Stimulated activated CD8-positive, alpha-beta memory T cell treated with anti-CD3 and anti-CD28 coated beads, Interleukin-15, amount 100 ng/mL, for 48 hours (primary cell): ENCODE data around the gene CRTC2.
"Not testable (repeated sequence)": the region's sequence is repeated elsewhere in the genome, so short reads cannot be mapped to it uniquely, and the experiment has no call there.

Experiments used
- DNase-seq, 2 donors: peaks; one replicate each; pipeline ENCODE4 v3.0.0-alpha.2; 2020; ENCODE audit warnings: low read depth in 2 of 2

Gene CRTC2

DNA sequence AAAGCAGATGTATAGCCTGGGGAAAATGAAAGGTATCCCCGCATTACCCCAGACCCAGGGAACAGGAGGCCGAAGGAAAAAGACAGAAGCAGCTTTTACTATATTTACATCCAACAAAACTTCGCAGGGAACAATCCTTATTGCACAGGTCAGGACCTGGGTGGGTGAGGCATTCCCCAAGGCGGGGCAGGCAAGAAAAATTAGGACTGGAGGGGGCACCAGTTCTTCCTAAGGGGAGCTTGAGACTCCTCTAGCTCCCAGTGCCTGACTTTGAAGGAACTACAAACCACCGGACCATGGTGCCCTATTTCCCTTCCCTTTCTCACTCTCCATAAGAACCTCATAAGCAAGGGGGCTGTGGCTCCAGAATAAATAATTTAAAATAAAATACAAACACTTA is 29.0 kb downstream of the CRTC2 start:
- DNase-seq, result no peak

DNA sequence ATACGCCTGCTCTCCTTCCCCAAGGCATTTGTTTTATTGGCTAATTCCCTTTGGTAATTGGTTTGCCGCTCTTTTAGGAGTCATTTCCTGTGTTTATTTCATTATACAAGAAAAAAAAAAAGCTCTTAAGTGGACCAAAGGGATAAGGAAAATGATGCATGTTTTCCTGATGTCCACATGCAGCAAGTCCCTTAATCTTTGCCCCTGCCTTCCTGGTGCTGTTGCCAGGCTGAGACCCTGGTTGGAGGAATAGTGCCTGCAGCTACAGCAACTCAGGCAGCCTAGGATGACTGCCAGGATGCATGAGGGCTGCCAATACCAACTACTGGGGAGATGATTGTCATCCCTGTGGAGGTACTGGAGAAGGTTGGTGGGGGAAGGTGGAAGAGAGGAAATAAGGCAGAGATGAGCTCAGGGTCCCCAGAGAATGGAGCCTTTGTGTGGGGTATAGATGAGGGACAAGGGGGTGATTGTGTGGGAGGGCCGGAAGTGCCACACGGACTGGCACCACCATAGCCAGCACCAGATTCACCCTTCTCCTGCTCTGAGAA is 29.5 kb downstream of the CRTC2 start:
- no peak for DNase-seq

DNA sequence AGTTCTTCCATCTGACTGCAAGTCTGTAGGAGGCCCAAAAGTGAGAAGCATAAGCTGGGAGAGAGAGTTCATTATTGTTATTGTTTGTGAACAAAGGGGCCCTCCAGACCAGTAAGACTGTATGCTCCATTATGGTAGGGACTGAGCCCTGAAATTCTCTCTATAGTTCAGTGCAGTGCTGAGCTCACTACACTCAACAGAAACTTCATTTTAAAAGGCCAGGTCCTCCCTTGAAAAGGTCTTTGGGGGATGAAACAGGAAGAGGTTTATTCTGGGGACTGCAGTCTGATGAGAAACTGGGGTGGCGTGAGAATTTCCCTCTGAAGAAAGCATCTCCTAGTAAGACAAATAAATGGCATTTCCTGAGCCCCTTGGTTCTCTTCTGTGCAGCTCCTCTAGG is 30.2 kb downstream of the CRTC2 start:
- DNase-seq, result no peak

DNA sequence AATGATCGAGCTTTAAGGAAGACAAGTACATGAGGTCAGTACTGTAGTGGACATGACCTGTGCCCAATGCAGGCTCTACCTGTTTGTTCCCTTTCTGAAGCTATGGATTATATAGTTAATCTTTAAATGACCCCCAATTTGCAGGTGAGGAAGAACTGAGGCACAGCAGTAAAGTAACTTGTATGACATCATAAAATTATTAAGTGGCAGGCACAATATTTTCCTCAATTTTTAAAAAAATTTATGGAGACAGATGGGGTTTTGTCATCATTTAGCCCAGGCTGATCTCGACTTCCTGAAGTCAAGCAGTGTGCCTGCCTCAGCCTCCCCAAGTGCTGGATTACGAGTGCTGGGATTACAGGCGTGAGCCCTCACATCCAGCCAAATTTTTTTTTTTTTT is 32.0 kb downstream of the CRTC2 start:
- DNase-seq, result no peak

DNA sequence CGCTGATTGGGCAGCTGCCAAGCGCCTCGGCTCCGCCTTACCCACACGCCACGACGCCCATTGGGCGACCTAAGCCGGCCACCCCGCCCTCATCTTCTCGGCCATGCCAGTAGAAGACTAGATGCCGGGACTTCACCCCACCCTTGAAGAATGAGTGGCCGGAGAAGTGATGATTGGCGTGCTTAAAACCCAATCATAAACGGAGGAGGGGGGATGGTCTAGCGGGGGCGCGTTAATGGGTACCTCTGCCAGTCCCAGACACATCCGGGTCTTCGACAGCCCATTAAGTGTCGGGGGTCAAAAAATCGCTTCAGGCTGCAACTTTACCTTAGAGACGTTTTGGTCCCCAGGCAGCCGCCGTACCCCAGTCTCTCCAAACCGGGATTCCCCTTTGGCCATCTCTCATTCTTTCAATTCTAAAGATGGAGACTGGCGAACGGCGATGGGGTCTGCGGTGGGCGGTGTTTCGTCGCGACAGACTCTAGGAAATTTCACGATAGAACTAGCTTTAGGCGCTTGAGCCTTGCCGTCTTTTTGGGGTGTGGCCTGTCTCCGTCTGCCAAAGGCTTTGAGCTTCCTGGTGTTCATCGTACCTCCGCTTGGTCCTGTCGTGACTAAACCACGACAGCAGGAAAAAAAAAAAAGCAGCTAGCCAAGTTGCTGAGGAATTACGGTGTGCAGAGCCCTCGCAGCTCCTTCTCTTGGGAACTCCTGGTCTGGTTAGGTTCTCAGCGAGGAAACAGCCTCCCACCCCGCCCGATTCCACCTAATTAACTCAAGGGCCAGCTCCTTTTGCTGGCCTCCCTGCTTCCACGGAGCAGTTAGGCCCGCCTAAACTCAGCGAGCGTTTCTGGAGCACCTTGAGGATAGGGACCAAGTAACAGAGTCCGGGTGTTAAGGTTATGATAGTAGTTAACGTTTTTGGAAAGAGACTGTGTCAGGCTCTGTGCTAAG is 35.2 kb downstream of the CRTC2 start, which contains the start of gene GATAD2B:
Gene GATAD2B, minus strand, starts transcription at position 1 of the 954 bp plus-strand sequence. CDS start 94,625 bp downstream, outside the sequence.
- DNase-seq, result peak; percentile 98 to 99

DNA sequence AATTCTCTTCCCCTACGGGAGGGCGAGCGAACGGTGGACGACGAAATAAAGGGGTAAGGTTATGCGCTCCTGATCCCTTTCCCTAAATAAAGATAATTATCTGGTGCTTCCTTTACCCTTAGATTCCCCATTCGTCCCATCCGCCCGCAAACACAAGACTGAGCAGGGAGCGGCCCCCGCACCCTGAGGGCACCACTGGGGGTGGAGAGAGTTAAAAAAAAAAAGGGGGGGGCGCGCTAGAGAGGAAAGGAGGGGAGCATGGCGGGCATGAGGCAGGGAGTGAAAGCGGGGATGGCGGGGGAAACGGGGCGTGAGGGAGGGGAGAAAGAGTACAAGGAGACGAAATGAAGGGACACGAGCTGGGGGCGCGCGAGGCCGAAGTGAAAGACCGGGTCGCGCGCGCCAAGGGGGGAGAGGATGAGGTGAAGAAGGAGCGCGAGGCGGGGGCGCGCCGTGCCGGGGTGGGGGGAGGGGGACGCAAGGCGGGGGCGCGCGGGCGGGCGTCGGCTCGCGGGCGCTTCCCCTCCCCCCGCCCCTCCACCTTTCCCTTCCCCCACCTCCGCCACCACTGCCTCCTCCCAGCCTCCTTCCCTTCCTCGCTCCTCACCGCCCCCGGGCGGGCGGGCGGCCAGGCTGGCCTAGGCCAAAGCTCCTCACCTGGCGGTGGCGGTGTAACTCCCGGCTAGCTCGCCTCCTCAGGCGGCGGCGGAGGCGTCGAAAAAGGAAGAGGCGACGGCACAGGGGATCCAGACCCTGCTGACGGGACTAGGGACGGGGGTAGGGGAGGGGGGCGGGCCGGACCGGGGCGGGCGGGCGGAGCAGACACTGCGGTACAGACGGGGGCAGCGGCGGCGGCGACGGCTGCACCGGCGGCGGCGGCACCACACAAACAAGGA is 36.1 kb downstream of the CRTC2 start:
- peak in 1 of 2 donors; percentile 42 for DNase-seq

DNA sequence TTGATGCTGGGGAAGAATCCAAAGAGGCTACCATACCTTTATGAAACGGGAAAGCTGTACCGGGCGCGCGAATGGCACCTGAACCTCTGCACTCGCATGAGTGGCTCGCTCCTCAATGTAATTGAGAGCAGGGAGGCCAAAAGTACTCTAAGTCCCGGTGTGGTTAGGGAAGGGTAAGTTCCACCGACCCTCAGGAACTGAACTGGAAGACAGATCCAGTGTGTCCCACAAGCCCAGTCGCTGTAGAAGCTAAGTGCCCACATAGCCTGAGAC is 36.7 kb downstream of the CRTC2 start:
- DNase-seq, result no peak

DNA sequence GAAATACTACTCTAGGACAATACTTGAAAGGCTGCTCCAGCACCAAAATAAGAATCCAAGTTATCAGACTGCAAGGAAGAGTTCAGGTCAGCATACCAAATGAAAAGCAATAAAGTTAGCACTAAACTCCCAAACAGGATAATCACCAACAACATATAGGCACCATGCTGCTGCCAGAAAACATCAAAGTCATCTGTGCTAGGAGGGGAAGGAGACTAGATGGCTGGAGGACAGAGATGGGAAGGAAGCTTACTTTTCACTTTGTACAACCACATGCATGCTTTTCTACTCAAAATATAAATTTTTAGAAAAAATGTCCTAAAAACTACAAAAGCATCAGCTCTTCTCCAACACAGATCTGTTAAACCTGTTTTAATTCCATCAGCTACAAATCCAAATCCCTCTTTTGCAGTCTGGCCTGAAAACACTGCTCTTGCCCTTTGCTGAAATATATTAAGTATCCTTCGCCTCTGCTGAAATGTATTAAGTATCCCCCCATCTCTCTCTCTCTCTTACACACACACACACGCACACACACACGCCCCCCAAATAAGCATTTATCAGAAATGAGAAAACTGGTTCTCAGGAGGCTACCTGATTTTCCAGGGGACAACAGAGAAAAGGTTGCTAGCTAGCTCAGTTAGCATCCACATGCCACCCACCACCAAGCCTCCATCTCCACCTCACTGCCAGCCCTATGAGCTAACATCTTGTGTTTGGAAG is 37.2 kb downstream of the CRTC2 start:
- no peak for DNase-seq

DNA sequence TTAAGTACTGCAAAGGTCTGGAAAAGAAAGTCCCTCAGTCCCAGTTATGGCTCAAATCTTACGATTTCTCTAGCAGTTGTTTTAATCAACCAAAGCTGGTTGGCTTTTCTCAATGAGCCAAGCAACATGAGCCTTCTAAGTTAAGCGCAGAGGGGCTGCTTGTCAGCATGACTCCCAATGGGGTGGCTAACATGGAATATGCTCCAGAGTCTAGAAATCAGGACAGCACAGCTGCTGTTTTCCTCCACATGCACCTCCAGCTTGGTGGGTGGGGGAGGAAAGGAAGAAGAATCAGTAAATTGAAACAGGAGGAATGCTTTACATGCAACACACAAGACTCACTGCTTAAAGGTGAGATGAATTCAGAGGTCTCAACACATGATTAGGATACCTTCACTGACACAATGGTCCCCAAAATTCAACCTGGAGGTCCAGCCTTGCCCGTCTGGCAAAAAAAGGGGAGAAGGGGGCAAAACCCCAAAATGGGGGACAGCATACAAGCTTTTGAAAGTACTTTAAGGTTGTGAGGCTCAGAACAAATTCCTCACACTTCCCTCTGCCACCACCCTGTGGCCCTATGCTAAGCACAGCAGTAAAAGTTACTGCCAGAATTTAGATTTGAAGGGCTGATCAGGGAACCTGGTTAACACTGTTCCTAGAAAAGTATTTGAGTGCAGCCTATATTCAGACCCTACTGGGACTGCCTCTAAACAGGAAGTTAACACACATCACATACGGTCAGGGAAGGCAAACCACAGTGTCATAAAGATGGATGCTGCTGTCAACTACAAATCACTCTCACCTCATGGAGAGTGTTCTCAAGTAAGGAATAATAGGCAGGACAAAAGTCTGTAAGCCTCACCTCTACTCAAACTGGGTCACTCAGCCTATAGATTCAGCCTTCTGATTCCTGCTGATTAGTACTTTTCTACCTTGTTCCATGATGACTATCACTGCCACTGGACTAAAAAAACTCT is 38.2 kb downstream of the CRTC2 start:
- DNase-seq, result no peak

DNA sequence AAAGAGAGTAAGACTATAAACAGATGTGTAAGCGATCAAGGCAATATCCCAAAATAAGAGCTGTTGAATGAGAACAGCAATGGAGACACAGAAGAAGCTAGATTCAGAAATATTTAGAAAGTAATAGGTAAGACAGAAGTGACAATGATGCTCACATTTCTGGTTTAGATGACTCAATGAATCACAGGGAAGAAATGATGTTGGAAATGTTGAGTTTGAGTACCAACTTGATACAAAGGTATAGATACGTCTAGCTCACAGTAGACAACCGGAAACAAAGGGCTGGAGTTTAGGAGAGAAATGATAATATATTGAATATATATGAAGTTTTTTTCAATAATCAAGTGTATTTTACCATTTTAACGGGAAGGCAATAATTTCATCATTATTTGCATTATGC is 42.1 kb downstream of the CRTC2 start:
- DNase-seq, result no peak

DNA sequence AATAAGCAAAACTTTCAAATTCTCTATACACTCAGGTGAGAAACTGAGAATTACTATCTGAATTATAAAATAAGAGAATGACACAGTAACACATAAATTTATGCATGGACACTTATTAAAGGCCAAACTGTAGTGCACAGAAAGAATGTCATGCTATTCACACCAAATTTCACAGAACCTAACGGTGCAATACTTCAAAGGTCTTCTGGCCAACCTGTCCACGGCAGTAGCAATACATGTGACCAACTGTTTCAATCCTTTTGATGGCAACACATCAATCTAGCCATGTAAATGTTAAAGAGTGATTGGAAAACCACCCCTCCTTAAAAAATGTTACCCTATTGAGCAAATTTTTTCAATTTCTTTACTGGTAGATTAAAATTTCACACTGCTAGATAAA is 46.1 kb downstream of the CRTC2 start:
- DNase-seq, result no peak

DNA sequence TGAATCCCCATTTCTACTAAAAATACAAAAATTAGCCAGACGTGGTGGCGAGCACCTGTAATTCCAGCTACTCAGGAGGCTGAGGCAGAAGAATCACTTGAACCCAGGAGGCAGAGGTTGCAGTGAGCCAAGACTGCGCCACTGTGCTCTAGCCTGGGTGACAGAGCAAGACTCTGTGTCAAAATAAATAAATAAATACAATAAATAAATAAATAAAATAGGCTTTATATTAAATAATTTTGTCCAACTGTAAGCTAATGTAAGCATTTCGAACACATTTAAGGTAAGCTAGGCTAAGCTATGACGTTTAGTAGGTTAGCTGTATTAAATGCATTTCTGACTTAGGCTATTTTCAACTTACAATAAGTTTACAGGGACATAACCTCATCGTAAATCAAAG is 47.9 kb downstream of the CRTC2 start:
- not testable (repeated sequence) for DNase-seq

DNA sequence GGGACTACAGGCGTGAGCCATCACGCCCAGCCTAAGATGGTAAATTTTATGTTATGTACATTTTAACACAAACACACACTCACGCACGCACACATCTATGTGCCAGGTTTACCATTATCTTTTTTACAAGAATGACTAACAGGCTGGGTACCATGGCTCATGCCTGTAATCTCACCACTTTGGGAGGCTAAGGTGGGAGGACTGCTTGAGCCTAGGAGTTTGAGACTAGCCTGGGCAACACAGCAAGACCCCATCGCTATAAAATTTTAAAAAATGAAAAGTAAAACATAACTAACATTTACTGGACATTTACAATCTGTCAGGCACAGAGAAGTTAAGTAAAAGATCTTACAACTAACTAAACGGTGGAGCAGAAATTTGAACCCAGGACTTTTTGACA is 50.3 kb downstream of the CRTC2 start:
- DNase-seq, result no peak

DNA sequence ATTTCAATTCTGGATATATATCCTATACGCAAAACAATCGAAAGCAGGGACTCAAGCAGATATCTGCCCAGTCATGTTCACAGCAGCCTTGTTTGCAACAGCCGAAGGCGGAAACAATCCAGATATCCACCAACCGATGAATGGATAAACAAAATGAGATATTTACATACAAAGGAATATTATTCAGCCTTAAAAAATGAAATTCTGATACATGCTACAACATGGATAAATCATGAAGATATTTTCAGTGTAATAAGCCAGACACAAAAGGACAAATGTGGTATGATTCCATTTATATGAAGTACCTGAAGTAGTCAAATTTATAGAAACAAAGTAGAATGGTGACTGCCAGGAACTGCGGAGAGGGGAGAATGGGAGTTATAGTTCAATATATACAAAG is 51.3 kb downstream of the CRTC2 start:
- no peak for DNase-seq

DNA sequence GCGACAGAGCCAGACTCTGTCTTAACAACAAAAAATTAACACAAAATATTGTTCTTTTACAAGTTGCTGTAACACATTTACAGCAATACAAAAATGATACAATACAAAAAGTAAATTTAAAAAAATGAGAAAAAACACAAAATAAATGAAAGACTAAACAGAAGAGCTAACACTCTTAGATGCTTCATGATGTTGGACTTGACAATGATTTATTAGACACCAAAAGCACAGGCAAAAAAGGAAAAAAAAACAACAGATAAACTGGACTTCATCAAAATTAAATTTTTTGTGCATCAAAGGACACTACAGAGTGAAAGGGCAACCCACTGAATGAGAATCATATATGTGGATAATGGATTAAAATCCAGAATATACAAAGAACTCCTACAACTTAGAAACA is 52.0 kb downstream of the CRTC2 start:
- no peak for DNase-seq

DNA sequence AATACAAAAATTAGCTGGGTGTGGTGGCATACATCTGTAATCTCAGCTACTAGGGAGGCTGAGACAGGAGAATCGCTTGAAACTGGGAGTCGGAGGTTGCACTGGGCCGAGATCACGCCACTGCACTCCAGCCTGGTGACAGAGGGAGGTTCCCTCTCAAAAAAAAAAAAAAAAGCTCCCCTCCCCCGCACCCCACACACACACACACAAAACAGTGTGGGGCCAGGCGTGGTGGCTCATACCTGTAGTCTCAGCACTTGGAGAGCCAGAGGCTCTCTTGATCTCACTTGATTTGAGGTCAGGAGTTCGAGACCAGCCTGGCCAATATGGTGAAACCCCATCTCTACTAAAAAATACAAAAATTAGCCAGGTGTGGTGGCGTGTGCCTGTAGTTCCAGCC is 52.5 kb downstream of the CRTC2 start:
- not testable (repeated sequence) for DNase-seq

DNA sequence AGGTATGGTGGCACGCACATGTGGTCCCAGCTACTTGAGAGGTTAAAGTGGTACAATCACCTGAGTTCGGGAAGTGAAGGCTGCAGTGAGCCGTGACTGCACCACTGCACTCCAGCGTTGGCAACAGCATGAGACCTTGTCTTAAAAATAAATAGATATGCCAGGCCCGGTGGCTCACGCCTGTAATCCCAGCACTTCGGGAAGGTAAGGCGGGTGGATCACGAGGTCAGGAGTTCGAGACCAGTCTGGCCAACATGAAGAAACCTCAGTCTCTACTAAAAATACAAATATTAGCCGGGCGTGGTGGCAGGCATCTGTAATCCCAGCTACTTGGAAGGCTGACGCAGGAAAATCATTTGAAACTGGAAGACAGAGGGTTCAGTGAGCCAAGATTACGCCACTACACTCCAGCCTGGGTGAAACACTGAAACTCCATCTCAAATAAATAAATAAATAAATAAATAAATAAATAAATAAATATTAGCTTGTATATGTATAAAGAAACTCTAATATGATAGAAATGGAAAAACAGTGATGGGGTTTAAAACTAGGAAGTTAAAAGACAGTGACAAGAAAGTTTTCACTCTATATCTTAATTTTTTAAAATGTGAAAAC is 54.5 kb downstream of the CRTC2 start:
- DNase-seq, result no peak

DNA sequence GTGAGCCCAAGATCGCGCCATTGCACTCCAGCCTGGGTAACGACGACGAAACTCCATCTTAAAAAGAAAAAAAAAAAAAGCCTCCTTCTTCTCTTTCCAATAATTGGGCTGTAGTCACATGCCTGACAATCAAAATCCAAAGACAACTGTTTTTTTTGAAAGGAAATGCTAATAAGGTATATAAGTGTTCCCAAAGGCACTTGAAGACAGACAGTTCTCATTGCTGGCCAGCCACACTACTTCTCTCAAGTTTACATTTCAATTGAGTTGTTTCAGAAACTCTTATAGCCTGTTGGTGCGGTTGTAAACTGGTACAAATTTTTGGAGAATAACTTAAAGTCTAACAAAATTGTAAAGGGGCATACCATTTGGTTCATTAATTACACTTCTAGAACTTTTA is 58.9 kb downstream of the CRTC2 start:
- no peak for DNase-seq
